ENCODE results near the gene PRSS23.

GRCh38 chr11:86818462-86819192, 18.3 kb downstream of the PRSS23 start:
- TF ChIP-seq POLR2A (IDR thresholded peaks at IDR 0.05) (no peak), POLR2AphosphoS5 (IDR thresholded peaks at IDR 0.05) (no peak)
- TF ChIP-seq, protein P1, sequence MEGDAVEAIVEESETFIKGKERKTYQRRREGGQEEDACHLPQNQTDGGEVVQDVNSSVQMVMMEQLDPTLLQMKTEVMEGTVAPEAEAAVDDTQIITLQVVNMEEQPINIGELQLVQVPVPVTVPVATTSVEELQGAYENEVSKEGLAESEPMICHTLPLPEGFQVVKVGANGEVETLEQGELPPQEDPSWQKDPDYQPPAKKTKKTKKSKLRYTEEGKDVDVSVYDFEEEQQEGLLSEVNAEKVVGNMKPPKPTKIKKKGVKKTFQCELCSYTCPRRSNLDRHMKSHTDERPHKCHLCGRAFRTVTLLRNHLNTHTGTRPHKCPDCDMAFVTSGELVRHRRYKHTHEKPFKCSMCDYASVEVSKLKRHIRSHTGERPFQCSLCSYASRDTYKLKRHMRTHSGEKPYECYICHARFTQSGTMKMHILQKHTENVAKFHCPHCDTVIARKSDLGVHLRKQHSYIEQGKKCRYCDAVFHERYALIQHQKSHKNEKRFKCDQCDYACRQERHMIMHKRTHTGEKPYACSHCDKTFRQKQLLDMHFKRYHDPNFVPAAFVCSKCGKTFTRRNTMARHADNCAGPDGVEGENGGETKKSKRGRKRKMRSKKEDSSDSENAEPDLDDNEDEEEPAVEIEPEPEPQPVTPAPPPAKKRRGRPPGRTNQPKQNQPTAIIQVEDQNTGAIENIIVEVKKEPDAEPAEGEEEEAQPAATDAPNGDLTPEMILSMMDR (IDR thresholded peaks at IDR 0.05): peak; percentile 66 to 81 (median 76)
